Liver (tissue), 3 donors: ENCODE results near the gene TOMM7.

Experiments
- CTCF ChIP-seq: fragments of 150-350 bp; IDR thresholded peaks from 2 replicates; pipeline ENCODE4 v1.5.1; 2017; ENCODE audit warnings: improper control_type of control experiment, low read depth, low read length; ENCODE audit not compliant: missing input control
- FOXA1 ChIP-seq: IDR thresholded peaks from 2 replicates; pipeline ENCODE4 v1.6.1; 2016; ENCODE audit warnings: antibody characterized with exemption
- GABPA ChIP-seq, 2 donors: IDR thresholded peaks in 1 of 2; conservative IDR thresholded peaks in 1 of 2; 2 replicates each; pipeline ENCODE4 v1.6.1; 2016; ENCODE audit warnings: antibody characterized with exemption in 2 of 2, mild to moderate bottlenecking in 1 of 2, moderate library complexity in 1 of 2
- HNF4A ChIP-seq, 2 donors: conservative IDR thresholded peaks; 2 replicates each; pipeline ENCODE4 v1.6.1; 2016; ENCODE audit warnings: antibody characterized with exemption in 2 of 2, mild to moderate bottlenecking in 2 of 2
- HNF4G ChIP-seq: IDR thresholded peaks from 2 replicates; pipeline ENCODE4 v1.6.1; 2016; ENCODE audit warnings: antibody characterized with exemption
- JUND ChIP-seq, 2 donors: IDR thresholded peaks; 2 replicates each; pipeline ENCODE4 v1.6.1; 2016; ENCODE audit warnings: antibody characterized with exemption in 2 of 2
- MAX ChIP-seq: IDR thresholded peaks from 2 replicates; pipeline ENCODE4 v1.6.1; 2016; ENCODE audit warnings: antibody characterized with exemption
- REST ChIP-seq: IDR thresholded peaks from 2 replicates; pipeline ENCODE4 v1.6.1; 2016; ENCODE audit warnings: antibody characterized with exemption, mild to moderate bottlenecking
- RXRA ChIP-seq, 2 donors: IDR thresholded peaks; 2 replicates each; pipeline ENCODE4 v1.6.1; 2017 to 2018; ENCODE audit warnings: antibody characterized with exemption in 2 of 2, mild to moderate bottlenecking in 1 of 2
- SP1 ChIP-seq: IDR thresholded peaks from 2 replicates; pipeline ENCODE4 v1.6.1; 2018; ENCODE audit warnings: antibody characterized with exemption, mild to moderate bottlenecking
- YY1 ChIP-seq: IDR thresholded peaks from 2 replicates; pipeline ENCODE4 v1.6.1; 2016; ENCODE audit warnings: antibody characterized with exemption, mild to moderate bottlenecking
- donor health status: healthy.
- donor health status: healthy.

- no peak for TF ChIP-seq YY1
- no peak for TF ChIP-seq CTCF
- peak; percentile 9 to 27 for TF ChIP-seq HNF4A (conservative IDR thresholded peaks at IDR 0.05)
- TF ChIP-seq FOXA1: no peak
- no peak for TF ChIP-seq HNF4G
- TF ChIP-seq RXRA (IDR thresholded peaks at IDR 0.05): no peak
- TF ChIP-seq REST: no peak
- TF ChIP-seq SP1: no peak
- no peak for TF ChIP-seq GABPA (IDR thresholded peaks at IDR 0.05 in 1 of 2, conservative IDR thresholded peaks at IDR 0.05 in 1 of 2)
- peak; percentile 34 to 84 for TF ChIP-seq JUND (IDR thresholded peaks at IDR 0.05)
- no peak for TF ChIP-seq MAX
Observed at GRCh38 chr7:22859641-22860290, 37.1 kb upstream of the TOMM7 start.
